ENCODE data around the gene TIAM2.

TIAM2 gene

GRCh38 chr6:155177363-155177961 lies 182.3 kb downstream of the TIAM2 start:
- TF ChIP-seq, protein P1, sequence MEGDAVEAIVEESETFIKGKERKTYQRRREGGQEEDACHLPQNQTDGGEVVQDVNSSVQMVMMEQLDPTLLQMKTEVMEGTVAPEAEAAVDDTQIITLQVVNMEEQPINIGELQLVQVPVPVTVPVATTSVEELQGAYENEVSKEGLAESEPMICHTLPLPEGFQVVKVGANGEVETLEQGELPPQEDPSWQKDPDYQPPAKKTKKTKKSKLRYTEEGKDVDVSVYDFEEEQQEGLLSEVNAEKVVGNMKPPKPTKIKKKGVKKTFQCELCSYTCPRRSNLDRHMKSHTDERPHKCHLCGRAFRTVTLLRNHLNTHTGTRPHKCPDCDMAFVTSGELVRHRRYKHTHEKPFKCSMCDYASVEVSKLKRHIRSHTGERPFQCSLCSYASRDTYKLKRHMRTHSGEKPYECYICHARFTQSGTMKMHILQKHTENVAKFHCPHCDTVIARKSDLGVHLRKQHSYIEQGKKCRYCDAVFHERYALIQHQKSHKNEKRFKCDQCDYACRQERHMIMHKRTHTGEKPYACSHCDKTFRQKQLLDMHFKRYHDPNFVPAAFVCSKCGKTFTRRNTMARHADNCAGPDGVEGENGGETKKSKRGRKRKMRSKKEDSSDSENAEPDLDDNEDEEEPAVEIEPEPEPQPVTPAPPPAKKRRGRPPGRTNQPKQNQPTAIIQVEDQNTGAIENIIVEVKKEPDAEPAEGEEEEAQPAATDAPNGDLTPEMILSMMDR (conservative IDR thresholded peaks at IDR 0.05): peak; percentile 77
- no peak overlapping the region for H3K27ac ChIP-seq

- no peak overlapping the region for H3K27ac ChIP-seq
- TF ChIP-seq, protein P1 (conservative IDR thresholded peaks at IDR 0.05): no peak
Measured at GRCh38 chr6:155181498-155181897, 186.4 kb downstream of the TIAM2 start.

DNA sequence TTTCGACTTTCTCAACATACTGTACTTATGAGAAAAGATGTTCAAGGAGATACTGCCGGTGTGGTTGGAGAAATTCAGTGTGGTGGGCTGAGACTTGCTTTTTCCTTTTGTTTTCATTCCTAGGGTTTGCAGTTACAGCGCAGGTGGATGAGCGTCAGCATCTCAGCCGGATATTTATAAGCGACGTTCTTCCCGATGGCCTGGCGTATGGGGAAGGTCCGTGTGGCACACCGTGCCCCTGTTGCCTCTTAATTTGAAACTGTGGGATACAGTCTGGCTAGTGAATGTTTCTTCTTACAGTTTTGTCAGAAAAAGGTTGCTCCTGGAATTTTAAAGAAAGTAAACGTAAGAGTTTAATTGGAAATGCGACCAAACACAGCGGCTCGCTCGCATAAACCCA lies 187.0 kb downstream of the TIAM2 start:
- TF ChIP-seq, protein P1 (conservative IDR thresholded peaks at IDR 0.05): no peak
- no peak overlapping the region for H3K27ac ChIP-seq

- H3K27ac ChIP-seq: no peak overlapping the region
Measured at GRCh38 chr6:155183095-155183494, 188.0 kb downstream of the TIAM2 start.

DNA sequence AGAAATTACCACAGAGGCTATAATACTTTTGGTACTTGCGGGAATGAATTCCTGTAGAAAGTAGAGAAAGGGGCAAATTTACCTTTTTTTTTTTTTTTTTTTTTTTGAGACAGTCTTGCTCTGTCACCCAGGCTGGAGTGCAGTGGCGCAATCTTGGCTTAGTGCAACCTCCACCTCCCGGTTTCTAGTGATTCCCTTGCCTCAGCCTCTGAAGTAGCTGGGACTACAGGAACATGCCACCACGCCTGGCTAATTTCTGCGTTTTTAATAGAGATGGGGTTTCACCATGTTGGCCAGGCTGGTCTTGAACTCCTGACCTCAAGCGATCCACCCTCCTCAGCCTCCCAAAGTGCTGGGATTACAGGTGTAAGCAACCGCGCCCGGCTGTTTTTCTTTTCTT lies 189.9 kb downstream of the TIAM2 start:
- peak overlapping the region; percentile 96 for H3K27ac ChIP-seq

More at GRCh38 chr6:155183095-155183494, 188.0 kb downstream of the TIAM2 start:
- TF ChIP-seq, protein P1 (conservative IDR thresholded peaks at IDR 0.05): no peak

GRCh38 chr6:155185544-155185943 lies 190.4 kb downstream of the TIAM2 start:
- peak overlapping the region; percentile 96 for H3K27ac ChIP-seq
- TF ChIP-seq, protein P1 (conservative IDR thresholded peaks at IDR 0.05): no peak

- H3K27ac ChIP-seq: peak overlapping the region; percentile 96
- TF ChIP-seq, protein P1 (conservative IDR thresholded peaks at IDR 0.05): no peak
Measured at GRCh38 chr6:155186052-155186658, 191.0 kb downstream of the TIAM2 start.

GRCh38 chr6:155187106-155187505 lies 192.0 kb downstream of the TIAM2 start:
- peak overlapping the region; percentile 96 for H3K27ac ChIP-seq
- TF ChIP-seq, protein P1 (conservative IDR thresholded peaks at IDR 0.05): no peak

Measured in VCaP (cell line).